ENCODE results near the gene ZNF839.

Gene ZNF839

GRCh38 chr14:102317564-102318248 lies 1.8 kb upstream of the ZNF839 start:
- no CpG with 5 or more reads among the region's 12 CpGs for WGBS, 2 donors (ENCODE audit: extremely low coverage in 2 of 2, insufficient read length in 2 of 2, insufficient replicate concordance in 1 of 2)
- H3K14ac ChIP-seq (ENCODE audit: low read length): no peak overlapping the region
- no peak overlapping the region for H3K4ac ChIP-seq (ENCODE audit: low read length)

GRCh38 chr14:102318781-102319276 lies 717 bp upstream of the ZNF839 start:
- H4K8ac ChIP-seq (ENCODE audit: low read depth, low read length): peak overlapping the region; percentile 89
- no peak overlapping the region for H3K14ac ChIP-seq (ENCODE audit: low read length)
- no peak for DNase-seq (ENCODE audit: low spot score)
- no peak overlapping the region for H3K27ac ChIP-seq (replicated peaks; ENCODE audit: low read length)
- H2AK5ac ChIP-seq (ENCODE audit: low read depth, low read length): peak overlapping the region; percentile 88
- WGBS, 2 donors (ENCODE audit: extremely low coverage in 2 of 2, insufficient read length in 2 of 2, insufficient replicate concordance in 1 of 2): no CpG with 5 or more reads among the region's 15 CpGs
- no peak overlapping the region for H2BK5ac ChIP-seq (ENCODE audit: low read length)
- H3K4me3 ChIP-seq (ENCODE audit: low read length in 2 of 2): peak overlapping the region; percentile 78 to 90
- H2AFZ ChIP-seq (ENCODE audit: low read length): peak overlapping the region; percentile 89
- H3K27me3 ChIP-seq (ENCODE audit: control insufficient read depth in 3 of 3, insufficient read depth in 3 of 3, low read depth in 1 of 3, low read length in 3 of 3): peaks cover 0 to 2% (median 0%) of the 10 kb centered on the region in 3 experiments
- peaks cover 12 to 14% of the 10 kb centered on the region in 2 donors for H3K4me1 ChIP-seq (ENCODE audit: control insufficient read depth in 2 of 2, insufficient read depth in 1 of 2, low read depth in 1 of 2, low read length in 2 of 2)
- H3K9ac ChIP-seq (ENCODE audit: low read depth, low read length, poor library complexity): peak overlapping the region; percentile 24
- no peak overlapping the region for H2BK120ac ChIP-seq (ENCODE audit: low read depth, low read length)
- no peak overlapping the region for H2BK15ac ChIP-seq (ENCODE audit: low read length)
- peak overlapping the region; percentile 7 for H3K18ac ChIP-seq (ENCODE audit: low read length)
- H4K91ac ChIP-seq (ENCODE audit: low read depth, low read length, poor library complexity): no peak overlapping the region
- H3K9me3 ChIP-seq (replicated peaks in 1 of 2; ENCODE audit: control insufficient read depth in 2 of 2, insufficient read depth in 1 of 2, low read depth in 1 of 2, low read length in 2 of 2): no peaks in the 10 kb centered on the region
- H3K23ac ChIP-seq (ENCODE audit: low read depth, low read length, poor library complexity): no peak overlapping the region
- no peak overlapping the region for H2BK12ac ChIP-seq (ENCODE audit: low read length)
- H3K4ac ChIP-seq (ENCODE audit: low read length): no peak overlapping the region
- peaks cover 3% of the 10 kb centered on the region for H3K79me1 ChIP-seq (ENCODE audit: low read depth, low read length)
- H3K36me3 ChIP-seq (replicated peaks in 1 of 2; ENCODE audit: control insufficient read depth in 2 of 2, insufficient read depth in 2 of 2, low read length in 2 of 2): peaks cover 2 to 17% of the 10 kb centered on the region in 2 donors
- peak overlapping the region; percentile 72 for H3K4me2 ChIP-seq (ENCODE audit: insufficient read depth, low read length, poor library complexity, severe bottlenecking)

More at GRCh38 chr14:102317564-102318248, 1.8 kb upstream of the ZNF839 start:
- peak overlapping the region; percentile 53 for H3K27ac ChIP-seq (replicated peaks; ENCODE audit: low read length)
- DNase-seq (ENCODE audit: low spot score): no peak
- no peak overlapping the region for H4K8ac ChIP-seq (ENCODE audit: low read depth, low read length)
- no peak overlapping the region for H2BK12ac ChIP-seq (ENCODE audit: low read length)
- H3K23ac ChIP-seq (ENCODE audit: low read depth, low read length, poor library complexity): no peak overlapping the region
- peak overlapping the region; percentile 66 for H3K4me2 ChIP-seq (ENCODE audit: insufficient read depth, low read length, poor library complexity, severe bottlenecking)
- H3K9ac ChIP-seq (ENCODE audit: low read depth, low read length, poor library complexity): peak overlapping the region; percentile 75
- H2BK5ac ChIP-seq (ENCODE audit: low read length): peak overlapping the region; percentile 76
- peaks cover 2 to 13% of the 10 kb centered on the region in 2 donors for H3K36me3 ChIP-seq (replicated peaks in 1 of 2; ENCODE audit: control insufficient read depth in 2 of 2, insufficient read depth in 2 of 2, low read length in 2 of 2)
- peak overlapping the region; percentile 58 to 88 for H3K4me3 ChIP-seq (ENCODE audit: low read length in 2 of 2)
- H2BK15ac ChIP-seq (ENCODE audit: low read length): no peak overlapping the region
- H2AFZ ChIP-seq (ENCODE audit: low read length): peak overlapping the region; percentile 95
- H3K27me3 ChIP-seq (ENCODE audit: control insufficient read depth in 3 of 3, insufficient read depth in 3 of 3, low read depth in 1 of 3, low read length in 3 of 3): peaks cover 0 to 2% (median 0%) of the 10 kb centered on the region in 3 experiments
- peaks cover 3% of the 10 kb centered on the region for H3K79me1 ChIP-seq (ENCODE audit: low read depth, low read length)
- H3K4me1 ChIP-seq (ENCODE audit: control insufficient read depth in 2 of 2, insufficient read depth in 1 of 2, low read depth in 1 of 2, low read length in 2 of 2): peaks cover 12 to 14% of the 10 kb centered on the region in 2 donors
- H2AK5ac ChIP-seq (ENCODE audit: low read depth, low read length): no peak overlapping the region
- peak overlapping the region; percentile 61 for H3K18ac ChIP-seq (ENCODE audit: low read length)
- no peaks in the 10 kb centered on the region for H3K9me3 ChIP-seq (replicated peaks in 1 of 2; ENCODE audit: control insufficient read depth in 2 of 2, insufficient read depth in 1 of 2, low read depth in 1 of 2, low read length in 2 of 2)
- no peak overlapping the region for H2BK120ac ChIP-seq (ENCODE audit: low read depth, low read length)
- H4K91ac ChIP-seq (ENCODE audit: low read depth, low read length, poor library complexity): no peak overlapping the region

DNA sequence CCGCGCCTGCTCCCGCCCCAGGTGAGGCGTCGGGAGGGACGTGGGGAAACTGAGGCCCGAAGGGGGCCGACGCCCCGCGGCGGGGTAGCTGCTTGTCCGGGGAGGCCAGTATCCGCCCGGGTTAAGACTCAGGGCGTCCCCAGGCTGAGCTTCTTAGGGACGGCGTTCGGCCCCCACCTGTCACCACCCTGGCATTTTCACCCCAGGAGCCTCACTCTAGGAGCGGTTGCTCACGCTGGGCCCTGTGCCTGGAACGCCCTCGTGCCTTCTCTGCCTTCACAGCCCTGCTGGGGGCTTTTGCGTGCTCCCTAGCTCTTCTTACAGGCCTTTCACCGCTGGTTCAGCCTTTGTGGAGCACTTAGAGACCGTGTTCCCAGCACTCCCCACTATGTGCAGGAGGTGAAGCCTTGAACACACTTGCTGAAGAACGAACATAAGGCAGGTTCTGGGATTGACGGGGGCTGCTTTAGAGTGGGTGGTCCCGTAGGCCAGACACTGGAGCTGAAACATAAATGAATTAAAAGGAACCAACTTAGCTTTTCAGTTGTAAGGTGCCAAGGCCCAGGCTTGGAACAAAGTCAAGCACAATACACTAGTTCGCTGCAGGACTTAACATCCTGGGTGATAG lies 601 bp downstream of the ZNF839 start:
- H3K9ac ChIP-seq (ENCODE audit: low read depth, low read length, poor library complexity): peak overlapping the region; percentile 74
- no peak overlapping the region for H2BK12ac ChIP-seq (ENCODE audit: low read length)
- H3K4me2 ChIP-seq (ENCODE audit: insufficient read depth, low read length, poor library complexity, severe bottlenecking): peak overlapping the region; percentile 62
- peak overlapping the region; percentile 78 to 90 for H3K4me3 ChIP-seq (ENCODE audit: low read length in 2 of 2)
- no peak overlapping the region for H2BK5ac ChIP-seq (ENCODE audit: low read length)
- no CpG with 5 or more reads among the region's 30 CpGs for WGBS, 2 donors (ENCODE audit: extremely low coverage in 2 of 2, insufficient read length in 2 of 2, insufficient replicate concordance in 1 of 2)
- H3K14ac ChIP-seq (ENCODE audit: low read length): no peak overlapping the region
- H3K27ac ChIP-seq (replicated peaks; ENCODE audit: low read length): no peak overlapping the region
- no peak for DNase-seq (ENCODE audit: low spot score)
- H3K4me1 ChIP-seq (ENCODE audit: control insufficient read depth in 2 of 2, insufficient read depth in 1 of 2, low read depth in 1 of 2, low read length in 2 of 2): peaks cover 12 to 14% of the 10 kb centered on the region in 2 donors
- no peaks in the 10 kb centered on the region for H3K27me3 ChIP-seq (ENCODE audit: control insufficient read depth in 3 of 3, insufficient read depth in 3 of 3, low read depth in 1 of 3, low read length in 3 of 3)
- no peak overlapping the region for H4K8ac ChIP-seq (ENCODE audit: low read depth, low read length)
- peaks cover 2 to 17% of the 10 kb centered on the region in 2 donors for H3K36me3 ChIP-seq (replicated peaks in 1 of 2; ENCODE audit: control insufficient read depth in 2 of 2, insufficient read depth in 2 of 2, low read length in 2 of 2)
- no peak overlapping the region for H3K23ac ChIP-seq (ENCODE audit: low read depth, low read length, poor library complexity)
- H3K4ac ChIP-seq (ENCODE audit: low read length): no peak overlapping the region
- H2BK120ac ChIP-seq (ENCODE audit: low read depth, low read length): no peak overlapping the region
- H2BK15ac ChIP-seq (ENCODE audit: low read length): no peak overlapping the region
- peak overlapping the region; percentile 55 for H3K18ac ChIP-seq (ENCODE audit: low read length)
- no peaks in the 10 kb centered on the region for H3K9me3 ChIP-seq (replicated peaks in 1 of 2; ENCODE audit: control insufficient read depth in 2 of 2, insufficient read depth in 1 of 2, low read depth in 1 of 2, low read length in 2 of 2)
- H2AK5ac ChIP-seq (ENCODE audit: low read depth, low read length): no peak overlapping the region
- H2AFZ ChIP-seq (ENCODE audit: low read length): peak overlapping the region; percentile 89
- H3K79me1 ChIP-seq (ENCODE audit: low read depth, low read length): peaks cover 3% of the 10 kb centered on the region
- H4K91ac ChIP-seq (ENCODE audit: low read depth, low read length, poor library complexity): no peak overlapping the region

Data from neuronal stem cell (in vitro differentiated cells).